Keratinocyte (primary cell): ENCODE data around the gene LCT. TPM values are rescaled to one million over a fixed set of nuclear protein-coding genes. Genes with fewer than 3 reads are reported as not detected.

Experiments used
- DNase-seq: peaks from one replicate; pipeline ENCODE4 v3.0.0-alpha.2; 2011; ENCODE audit warnings: low read depth, missing footprints, low spot score
- FAIRE-seq: peaks from 2 replicates; lab custom pipeline; 2011; peaks lifted over from hg19 to GRCh38; lab: Jason Lieb, UNC
- H2AFZ ChIP-seq: 2 replicates; pipeline ENCODE4 v1.6.0; 2012; ENCODE audit warnings: low read length, control low read depth, inconsistent platforms; ENCODE audit not compliant: control insufficient read depth
- H3K27ac ChIP-seq: 2 replicates; pipeline ENCODE4 v1.5.1; 2011; ENCODE audit warnings: low read length; ENCODE audit not compliant: control insufficient read depth, insufficient read depth
- H3K27me3 ChIP-seq: 3 replicates; pipeline ENCODE4 v1.6.0; 2011; ENCODE audit warnings: low read length; ENCODE audit not compliant: control insufficient read depth, insufficient read depth; ENCODE audit errors: extremely low read depth
- H3K36me3 ChIP-seq, 2 experiments: 2 replicates in 1 of 2; 3 replicates in 1 of 2; pipeline ENCODE4 v1.5.1; 2011; ENCODE audit warnings: low read length in 2 of 2, mild to moderate bottlenecking in 1 of 2; ENCODE audit not compliant: control insufficient read depth in 2 of 2, insufficient read depth in 2 of 2; ENCODE audit errors: extremely low read depth in 1 of 2
- H3K4me1 ChIP-seq: 3 replicates; pipeline ENCODE4 v1.5.1; 2011; ENCODE audit warnings: low read length; ENCODE audit not compliant: control insufficient read depth, insufficient read depth; ENCODE audit errors: extremely low read depth
- H3K4me2 ChIP-seq: 3 replicates; pipeline ENCODE4 v1.6.0; 2011; ENCODE audit warnings: low read depth, low read length; ENCODE audit not compliant: control insufficient read depth, insufficient read depth; ENCODE audit errors: extremely low read depth
- H3K4me3 ChIP-seq, 3 experiments: fragments of 200-600 bp in 1 of 3; sonication (generic) in 1 of 3; 2 replicates in 2 of 3; 3 replicates in 1 of 3; pipeline ENCODE4 v1.5.1; 2011 to 2016; ENCODE audit warnings: low read length in 3 of 3, mild to moderate bottlenecking in 3 of 3, control low read depth in 2 of 3, inconsistent platforms in 1 of 3, low read depth in 1 of 3, mixed read lengths in 1 of 3, mixed run types in 1 of 3, moderate library complexity in 1 of 3; ENCODE audit not compliant: control insufficient read depth in 2 of 3, insufficient read depth in 2 of 3; ENCODE audit errors: extremely low read depth in 1 of 3
- H3K79me2 ChIP-seq: 2 replicates; pipeline ENCODE4 v1.6.0; 2012; ENCODE audit warnings: low read length; ENCODE audit not compliant: control insufficient read depth, insufficient read depth
- H3K9ac ChIP-seq: 3 replicates; pipeline ENCODE4 v1.6.0; 2011; ENCODE audit warnings: low read length; ENCODE audit not compliant: control insufficient read depth, insufficient read depth; ENCODE audit errors: extremely low read depth
- H3K9me1 ChIP-seq: 3 replicates; pipeline ENCODE4 v1.6.0; 2011; ENCODE audit warnings: low read length; ENCODE audit not compliant: control insufficient read depth, insufficient read depth; ENCODE audit errors: extremely low read depth
- H3K9me3 ChIP-seq: 2 replicates; pipeline ENCODE4 v1.5.1; 2012; ENCODE audit warnings: low read depth, low read length; ENCODE audit not compliant: control insufficient read depth
- H4K20me1 ChIP-seq: 3 replicates; pipeline ENCODE4 v1.6.0; 2011; ENCODE audit warnings: low read length; ENCODE audit not compliant: control insufficient read depth, insufficient read depth; ENCODE audit errors: extremely low read depth
- EZH2 ChIP-seq: IDR thresholded peaks from one replicate; pipeline ENCODE4 v1.6.1; 2012; ENCODE audit warnings: inconsistent platforms, mild to moderate bottlenecking, low read length, moderate library complexity
- dilution Hi-C: fragments of 300-500 bp; cut with MboI; formaldehyde crosslinking; loops from one replicate; pipeline ENCODE4 v1.7.0; 2020; ENCODE audit warnings: low sequenced_read_pairs; ENCODE audit not compliant: extremely low pct_ligation_motif_present
- polyA plus RNA-seq, 5 experiments: library from polyadenylated mRNA; depleted of rRNA in 3 of 5; stranded (reverse) in 3 of 5; stranded (forward) in 1 of 5; unstranded in 1 of 5; fragments of >200 nt; gene quantifications; 1 replicate in 1 of 5; 2 replicates in 3 of 5; 3 replicates in 1 of 5; pipeline versions ENCODE4 v1.2.1 to v1.2.3, GENCODE V29; 2011 to 2012; ENCODE audit warnings: missing spikeins in 2 of 5, low read depth in 1 of 5, low replicate concordance in 1 of 5
- TF ChIP-seq, protein P1 (sequence below), 3 experiments: IDR thresholded peaks in 1 of 3; conservative IDR thresholded peaks in 1 of 3; optimal IDR thresholded peaks in 1 of 3; 2 replicates in 2 of 3; 3 replicates in 1 of 3; pipeline versions ENCODE3 to v1.5.1; 2011; ENCODE audit warnings: low read length in 3 of 3, mild to moderate bottlenecking in 3 of 3, moderate library complexity in 2 of 3, control low read depth in 1 of 3, inconsistent platforms in 1 of 3; ENCODE audit not compliant: insufficient read depth in 2 of 3; ENCODE audit errors: extremely low read depth in 1 of 3

The LCT gene
- polyA plus RNA-seq, 1 donor (not counting 4 experiments of a cell fraction or from before 2014, with no cell fraction given), result 0.01 TPM

DNA sequence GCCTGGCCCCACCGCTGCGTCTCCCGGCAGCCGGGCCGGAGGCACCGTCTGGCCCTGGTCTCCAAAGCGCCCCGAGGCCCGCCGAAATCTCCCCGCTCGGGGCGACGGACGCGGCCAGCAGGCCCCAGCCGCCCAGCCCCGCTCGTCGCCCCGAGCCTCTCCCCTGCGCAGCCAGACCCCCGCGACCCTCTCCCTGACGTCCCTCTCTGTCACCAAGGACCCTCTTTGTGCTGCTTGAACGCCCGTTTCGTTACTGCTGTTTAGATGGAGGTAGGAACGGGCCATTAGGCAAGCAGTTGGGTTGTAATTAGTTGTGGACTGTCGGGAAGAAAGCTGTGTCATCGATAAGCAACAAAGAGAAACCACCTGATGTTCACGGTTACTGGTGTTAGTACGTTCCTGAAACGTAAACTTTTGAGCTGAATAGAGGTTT is 94.6 kb downstream of the LCT start:
- peak overlapping the region; percentile 89 to 98 (median 94) for H3K4me3 ChIP-seq
- DNase-seq (no peak), FAIRE-seq (no peak)
- H3K27ac ChIP-seq, result peak overlapping the region; percentile 97
- no peaks in the 10 kb centered on the region for H3K9me3 ChIP-seq
- peaks cover 51% of the 10 kb centered on the region for H3K79me2 ChIP-seq
- H3K36me3 ChIP-seq, result peaks cover 0 to 7% of the 10 kb centered on the region in 2 experiments
- H3K9me1 ChIP-seq, result peaks cover 3% of the 10 kb centered on the region
- peaks cover 28% of the 10 kb centered on the region for H3K4me1 ChIP-seq
- peak overlapping the region; percentile 98 for H3K9ac ChIP-seq
- TF ChIP-seq, protein P1, sequence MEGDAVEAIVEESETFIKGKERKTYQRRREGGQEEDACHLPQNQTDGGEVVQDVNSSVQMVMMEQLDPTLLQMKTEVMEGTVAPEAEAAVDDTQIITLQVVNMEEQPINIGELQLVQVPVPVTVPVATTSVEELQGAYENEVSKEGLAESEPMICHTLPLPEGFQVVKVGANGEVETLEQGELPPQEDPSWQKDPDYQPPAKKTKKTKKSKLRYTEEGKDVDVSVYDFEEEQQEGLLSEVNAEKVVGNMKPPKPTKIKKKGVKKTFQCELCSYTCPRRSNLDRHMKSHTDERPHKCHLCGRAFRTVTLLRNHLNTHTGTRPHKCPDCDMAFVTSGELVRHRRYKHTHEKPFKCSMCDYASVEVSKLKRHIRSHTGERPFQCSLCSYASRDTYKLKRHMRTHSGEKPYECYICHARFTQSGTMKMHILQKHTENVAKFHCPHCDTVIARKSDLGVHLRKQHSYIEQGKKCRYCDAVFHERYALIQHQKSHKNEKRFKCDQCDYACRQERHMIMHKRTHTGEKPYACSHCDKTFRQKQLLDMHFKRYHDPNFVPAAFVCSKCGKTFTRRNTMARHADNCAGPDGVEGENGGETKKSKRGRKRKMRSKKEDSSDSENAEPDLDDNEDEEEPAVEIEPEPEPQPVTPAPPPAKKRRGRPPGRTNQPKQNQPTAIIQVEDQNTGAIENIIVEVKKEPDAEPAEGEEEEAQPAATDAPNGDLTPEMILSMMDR (optimal IDR thresholded peaks at IDR 0.05 in 1 of 3, IDR thresholded peaks at IDR 0.05 in 1 of 3, conservative IDR thresholded peaks at IDR 0.05 in 1 of 3; ENCODE audit: extremely low read depth in 1 of 3, insufficient read depth in 2 of 3, low read length in 3 of 3), result no peak
- no peak for TF ChIP-seq EZH2
- dilution Hi-C loops, result no loop called here
- peak overlapping the region; percentile 73 for H2AFZ ChIP-seq
- peak overlapping the region; percentile 98 for H3K4me2 ChIP-seq
- no peaks in the 10 kb centered on the region for H4K20me1 ChIP-seq
- H3K27me3 ChIP-seq, result no peaks in the 10 kb centered on the region

DNA sequence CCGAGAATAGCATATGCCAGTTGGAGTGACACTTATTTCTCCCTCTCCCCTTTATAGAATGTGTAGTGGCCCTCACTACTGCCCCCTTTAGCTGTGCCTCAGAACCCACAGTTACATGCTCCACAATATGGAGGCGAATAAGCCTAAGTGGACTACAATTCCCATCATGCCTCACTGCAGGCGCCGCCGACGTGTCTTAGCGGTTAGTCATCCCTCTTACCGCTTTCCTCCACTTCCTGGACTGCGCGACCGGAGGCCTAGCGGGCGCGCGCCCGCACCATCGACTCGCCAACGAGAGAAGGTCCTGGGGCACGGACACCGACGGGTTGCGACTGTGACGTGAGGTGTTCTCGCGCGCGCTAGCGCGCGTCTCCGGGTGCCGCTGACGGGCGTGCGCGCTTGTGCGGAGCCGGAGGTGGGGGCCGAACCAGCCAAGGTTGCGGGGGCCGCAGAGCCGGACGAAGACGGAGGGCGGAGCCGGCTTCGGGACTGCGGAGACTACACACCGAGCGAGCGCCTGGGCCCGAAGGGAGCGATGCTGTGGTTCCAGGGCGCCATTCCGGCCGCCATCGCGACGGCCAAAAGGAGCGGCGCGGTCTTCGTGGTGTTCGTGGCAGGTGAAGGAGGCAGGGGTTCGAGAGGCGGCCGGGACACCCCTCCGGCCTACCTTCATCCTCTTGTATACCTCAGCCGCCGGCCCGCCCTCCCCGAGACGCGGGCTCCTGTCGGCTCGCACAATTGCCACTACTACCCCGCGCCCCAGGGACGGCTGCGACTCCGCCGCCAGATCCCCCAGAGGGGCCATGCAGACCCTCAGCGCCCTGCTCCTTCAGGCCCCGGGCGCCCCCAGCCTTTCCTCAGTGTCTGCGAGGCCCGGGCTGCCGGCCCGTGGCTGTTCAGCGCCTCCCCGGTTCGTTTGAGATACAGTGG is 95.3 kb downstream of the LCT start, which contains the start of gene UBXN4:
UBXN4 (plus strand) TSS at position 461 of the 930 bp plus-strand sequence; CDS start at position 536, 75 bp downstream.
- dilution Hi-C loops, result no loop called here
- Histone ChIP-seq H3K4me3 (peak within 1 kb of the TSS; percentile 89 to 98 (median 94)), H3K4me2 (peak within 1 kb of the TSS; percentile 98), H4K20me1 (no peaks in the 10 kb centered on the region), H3K4me1 (peaks cover 28% of the 10 kb centered on the region), H2AFZ (peak within 1 kb of the TSS; percentile 84), H3K9me1 (peaks cover 3% of the 10 kb centered on the region), H3K9ac (peak within 1 kb of the TSS; percentile 98), H3K27ac (peak within 1 kb of the TSS; percentile 97), H3K9me3 (no peaks in the 10 kb centered on the region), H3K36me3 (peaks cover 0 to 4% of the 10 kb centered on the region in 2 experiments), H3K79me2 (peaks cover 44% of the 10 kb centered on the region), H3K27me3 (no peaks in the 10 kb centered on the region)
- TF ChIP-seq, protein P1 (optimal IDR thresholded peaks at IDR 0.05 in 1 of 3, IDR thresholded peaks at IDR 0.05 in 1 of 3, conservative IDR thresholded peaks at IDR 0.05 in 1 of 3; ENCODE audit: extremely low read depth in 1 of 3, insufficient read depth in 2 of 3, low read length in 3 of 3), result peak; percentile 39 to 64 (median 62)
- TF ChIP-seq EZH2, result no peak
- peak; percentile 86 for DNase-seq
- peak; percentile 84 for FAIRE-seq
